HG03354 (cell line): Measurements from ENCODE around the gene PPM1F.

Source experiments
- ATAC-seq: cut with Tn5 transposase; IDR thresholded peaks from one replicate; pipeline ENCODE4 v1.9.1; 2021; ENCODE audit warnings: mild to moderate bottlenecking; ENCODE audit not compliant: unreplicated experiment, poor library complexity, severe bottlenecking

PPM1F gene

GRCh38 chr22:21952586-21953571, at the start of gene PPM1F:
PPM1F (minus strand) TSS chr22:21952848; CDS start chr22:21946048, 6,800 bp downstream.
- peak; percentile 66 for ATAC-seq

- ATAC-seq, result no peak
Measured at GRCh38 chr22:22001664-22002525, 49.2 kb upstream of the PPM1F start.

GRCh38 chr22:21998595-21999247, 46.1 kb upstream of the PPM1F start:
- ATAC-seq, result no peak

- no peak for ATAC-seq
Measured at GRCh38 chr22:21996175-21996720, 43.6 kb upstream of the PPM1F start.

- ATAC-seq, result no peak
Measured at GRCh38 chr22:21995660-21996059, 43.0 kb upstream of the PPM1F start.

- no peak for ATAC-seq
Measured at GRCh38 chr22:21994881-21995444, 42.3 kb upstream of the PPM1F start.

GRCh38 chr22:21992593-21993237, 40.1 kb upstream of the PPM1F start:
- ATAC-seq, result no peak

- ATAC-seq, result no peak
Measured at GRCh38 chr22:21991774-21992173, 39.1 kb upstream of the PPM1F start.

- ATAC-seq, result no peak
Measured at GRCh38 chr22:21991304-21991596, 38.6 kb upstream of the PPM1F start.

- ATAC-seq, result no peak
Measured at GRCh38 chr22:21990445-21991303, 38.0 kb upstream of the PPM1F start.

GRCh38 chr22:21989049-21989448, 36.4 kb upstream of the PPM1F start:
- ATAC-seq, result no peak

GRCh38 chr22:21985214-21985613, 32.6 kb upstream of the PPM1F start:
- ATAC-seq, result no peak

- ATAC-seq, result no peak
Measured at GRCh38 chr22:21984793-21985192, 32.1 kb upstream of the PPM1F start.

- peak; percentile 76 for ATAC-seq
Measured at GRCh38 chr22:21982338-21982965, 29.8 kb upstream of the PPM1F start, which contains the start of gene TOP3B. TOP3B (minus strand) TSS chr22:21982787; CDS start chr22:21975709, 7,078 bp downstream.

- ATAC-seq, result no peak
Measured at GRCh38 chr22:21981874-21982273, 29.2 kb upstream of the PPM1F start.

GRCh38 chr22:21980547-21980946, 27.9 kb upstream of the PPM1F start:
- no peak for ATAC-seq

GRCh38 chr22:21978564-21979386, 26.1 kb upstream of the PPM1F start:
- no peak for ATAC-seq
